ENCODE results near the gene DUSP16.
"Not testable (repeated sequence)": the region's sequence is repeated elsewhere in the genome, so short reads cannot be mapped to it uniquely, and the experiment has no call there.

DUSP16 gene

GRCh38 chr12:12521888-12522287 lies 40.8 kb downstream of the DUSP16 start:
- DNase-seq (ENCODE audit: low spot score) = peak; percentile 59

- peak; percentile 90 for DNase-seq (ENCODE audit: low spot score)
Observed at GRCh38 chr12:12521044-12521485, 41.6 kb downstream of the DUSP16 start.

GRCh38 chr12:12520273-12520672 lies 42.4 kb downstream of the DUSP16 start:
- DNase-seq (ENCODE audit: low spot score) = peak; percentile 34

GRCh38 chr12:12519354-12519998 lies 43.2 kb downstream of the DUSP16 start:
- peak; percentile 24 for DNase-seq (ENCODE audit: low spot score)

- DNase-seq (ENCODE audit: low spot score) = peak; percentile 37
Observed at GRCh38 chr12:12518919-12519318, 43.7 kb downstream of the DUSP16 start.

- DNase-seq (ENCODE audit: low spot score) = no peak
Observed at GRCh38 chr12:12518464-12518845, 44.2 kb downstream of the DUSP16 start.

GRCh38 chr12:12513416-12514006 lies 49.2 kb downstream of the DUSP16 start:
- peak; percentile 80 for DNase-seq (ENCODE audit: low spot score)

- no peak for DNase-seq (ENCODE audit: low spot score)
Observed at GRCh38 chr12:12511895-12512711, 50.6 kb downstream of the DUSP16 start.

GRCh38 chr12:12511021-12511783 lies 51.5 kb downstream of the DUSP16 start:
- DNase-seq (ENCODE audit: low spot score) = no peak

GRCh38 chr12:12510551-12510950 lies 52.1 kb downstream of the DUSP16 start:
- no peak for DNase-seq (ENCODE audit: low spot score)

GRCh38 chr12:12510141-12510540 lies 52.5 kb downstream of the DUSP16 start:
- DNase-seq (ENCODE audit: low spot score) = no peak

GRCh38 chr12:12508612-12509011 lies 54.1 kb downstream of the DUSP16 start:
- no peak for DNase-seq (ENCODE audit: low spot score)

- peak; percentile 24 for DNase-seq (ENCODE audit: low spot score)
Observed at GRCh38 chr12:12507121-12507520, 55.5 kb downstream of the DUSP16 start.

GRCh38 chr12:12506496-12506890 lies 56.2 kb downstream of the DUSP16 start:
- peak; percentile 52 for DNase-seq (ENCODE audit: low spot score)

GRCh38 chr12:12505544-12506495 lies 56.8 kb downstream of the DUSP16 start:
- DNase-seq (ENCODE audit: low spot score) = peak; percentile 89

GRCh38 chr12:12503384-12504078 lies 59.1 kb downstream of the DUSP16 start:
- DNase-seq (ENCODE audit: low spot score) = no peak

GRCh38 chr12:12502815-12503151 lies 59.9 kb downstream of the DUSP16 start:
- DNase-seq (ENCODE audit: low spot score) = no peak

- not testable (repeated sequence) for DNase-seq (ENCODE audit: low spot score)
Observed at GRCh38 chr12:12502130-12502814, 60.4 kb downstream of the DUSP16 start.

GRCh38 chr12:12501121-12501520 lies 61.5 kb downstream of the DUSP16 start:
- DNase-seq (ENCODE audit: low spot score) = no peak

Measured in pons (tissue), 1 donor.